AG04450 (cell line): Measurements from ENCODE around the gene BCL7A. TPM values are rescaled to one million over a fixed set of nuclear protein-coding genes. Genes with fewer than 3 reads are reported as not detected.

Experiments
- CTCF ChIA-PET: fragments of 300-600, 350-600 bp; formaldehyde crosslinking; extraction: SDS; loops from one replicate; lab custom pipeline; 2022; ENCODE audit warnings: antibody characterized with exemption, inconsistent platforms; lab: Charles Lee
- POLR2A ChIA-PET: fragments of 350-600 bp; formaldehyde crosslinking; extraction: SDS; loops from one replicate; lab custom pipeline; 2021; ENCODE audit warnings: antibody characterized with exemption, inconsistent platforms; lab: Yijun Ruan, JAX
- DNase-seq: peaks from one replicate; pipeline ENCODE4 v3.0.0-alpha.2; 2011; ENCODE audit warnings: low read depth, low spot score
- H3K27ac ChIP-seq: one replicate; pipeline ENCODE4 v1.5.1; 2012; ENCODE audit warnings: low read depth, low read length, control low read depth
- H3K27me3 ChIP-seq: one replicate; pipeline ENCODE4 v1.6.0; 2012; ENCODE audit warnings: low read length; ENCODE audit not compliant: control insufficient read depth, insufficient read depth
- H3K4me3 ChIP-seq: 2 replicates; pipeline ENCODE4 v1.5.1; 2011; ENCODE audit warnings: mild to moderate bottlenecking, low read depth, low read length, control low read depth
- H3K9me3 ChIP-seq: 2 replicates; pipeline ENCODE4 v1.5.1; 2012; ENCODE audit warnings: low read length; ENCODE audit not compliant: control insufficient read depth, insufficient read depth
- CTCF ChIP-seq: IDR thresholded peaks from 2 replicates; pipeline ENCODE4 v1.5.1; 2011; ENCODE audit warnings: low read depth, low read length, control low read depth, inconsistent platforms
- polyA plus RNA-seq: library from polyadenylated mRNA; depleted of rRNA; stranded (reverse); fragments of >200 nt; gene quantifications from 2 replicates; pipeline ENCODE4 v1.2.3, GENCODE V29; 2011

Gene BCL7A
- polyA plus RNA-seq, 1 experiment, result 4.4 TPM

DNA sequence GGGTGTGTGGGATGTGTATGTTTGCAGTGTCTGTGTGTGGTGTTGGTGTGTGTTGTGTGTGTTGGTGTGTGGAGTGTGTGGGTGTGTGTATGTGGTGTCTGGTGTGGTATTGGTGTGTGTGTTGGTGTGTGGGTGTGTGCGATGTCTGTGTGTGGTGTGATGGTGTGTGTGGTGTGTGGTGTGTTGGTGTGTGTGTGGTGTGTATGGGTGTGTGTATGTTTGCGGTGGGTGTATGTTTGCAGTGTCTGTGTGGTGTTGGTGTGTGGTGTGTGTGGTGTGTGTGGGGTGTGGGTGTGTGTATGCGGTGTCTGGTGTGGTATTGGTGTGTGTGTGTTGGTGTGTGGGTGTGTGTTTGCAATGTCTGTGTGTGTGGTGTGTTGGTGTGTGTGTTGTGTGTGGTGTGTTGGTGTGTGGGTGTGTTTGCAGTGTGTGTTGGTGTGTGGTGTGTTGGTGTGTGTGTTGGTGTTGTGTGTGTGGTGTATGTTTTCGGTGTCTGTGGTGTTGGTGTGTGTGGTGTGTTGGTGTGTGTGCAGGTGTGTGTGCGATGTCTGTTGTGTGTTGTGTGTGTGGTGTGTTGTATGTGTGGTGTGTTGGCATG, 72.6 kb downstream of the BCL7A start:
- CTCF ChIA-PET, result no interaction called here
- Histone ChIP-seq H3K27me3 (no peaks in the 10 kb centered on the region), H3K4me3 (no peak overlapping the region), H3K27ac (peak overlapping the region; percentile 39), H3K9me3 (no peaks in the 10 kb centered on the region)
- no peak for DNase-seq
- POLR2A ChIA-PET, result no interaction called here
- TF ChIP-seq CTCF, result no peak

GRCh38 chr12:122094735-122095631, 73.3 kb downstream of the BCL7A start:
- POLR2A ChIA-PET, result interaction anchor here (0.5 to 2.3 kb wide), 3 partner anchors 14 to 175 kb away, joined by 3 to 8 read pairs (median 5); partner anchors contain the start of gene MLXIP
- H3K4me3 ChIP-seq, result no peak overlapping the region
- TF ChIP-seq CTCF, result no peak
- CTCF ChIA-PET, result no interaction called here
- no peak for DNase-seq
- H3K27ac ChIP-seq, result peak overlapping the region; percentile 39
- H3K27me3 ChIP-seq, result no peaks in the 10 kb centered on the region
- H3K9me3 ChIP-seq, result no peaks in the 10 kb centered on the region

DNA sequence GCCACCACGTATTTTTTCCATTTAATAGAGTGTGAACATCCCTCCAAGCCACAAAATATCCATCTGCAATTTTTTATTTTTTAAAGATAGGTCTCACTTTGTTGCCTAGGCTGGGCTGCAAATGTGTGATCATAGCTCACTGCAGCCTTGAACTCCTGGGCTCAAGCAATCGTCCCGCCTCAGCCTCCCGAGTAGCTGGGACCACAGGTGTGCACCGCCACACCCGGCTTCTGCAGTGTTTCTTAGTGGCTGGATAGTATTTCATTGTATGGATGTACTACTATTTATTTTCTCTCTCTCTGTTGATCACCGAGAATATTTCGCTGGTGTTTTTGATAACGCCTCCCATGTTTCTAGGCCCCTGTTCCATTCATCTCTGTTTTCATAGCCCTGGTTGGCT, 74.3 kb downstream of the BCL7A start:
- ChIA-PET POLR2A (interaction anchor here (1.4 to 2.9 kb wide), 3 partner anchors 8 to 17 kb away, joined by 4 to 34 read pairs (median 8); partner anchors contain the start of gene MLXIP), CTCF (no interaction called here)
- Histone ChIP-seq H3K4me3 (no peak overlapping the region), H3K9me3 (no peaks in the 10 kb centered on the region), H3K27me3 (no peaks in the 10 kb centered on the region), H3K27ac (no peak overlapping the region)
- TF ChIP-seq CTCF, result no peak
- DNase-seq, result no peak

DNA sequence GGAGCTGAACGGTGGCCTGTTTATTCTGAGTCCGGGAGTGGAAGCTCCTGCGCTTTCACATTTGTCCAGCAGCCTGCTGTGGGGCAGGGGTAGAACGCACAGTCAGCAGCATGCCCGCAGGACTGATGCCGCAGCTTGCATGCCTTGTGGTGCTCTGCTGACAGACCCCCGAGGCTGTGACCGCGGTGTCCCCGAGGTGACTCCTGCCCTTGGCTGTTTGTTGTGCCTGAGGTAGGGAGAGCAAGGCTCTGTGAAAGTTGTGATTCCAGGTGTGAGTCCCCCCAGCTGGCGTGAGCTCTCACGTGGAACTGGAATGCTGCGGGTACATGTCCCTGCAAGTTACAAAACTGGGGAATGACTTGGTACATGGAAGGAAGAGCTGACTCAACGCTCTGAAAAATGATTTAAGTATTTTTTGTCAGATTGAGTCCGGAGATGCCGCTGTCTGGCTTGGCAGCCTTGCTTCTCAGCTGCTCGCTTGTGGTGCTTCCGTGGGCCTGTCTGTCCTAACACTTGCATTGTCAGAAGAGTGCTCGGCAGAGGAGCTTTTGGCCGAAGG, 75.0 kb downstream of the BCL7A start:
- TF ChIP-seq CTCF, result no peak
- Histone ChIP-seq H3K9me3 (no peaks in the 10 kb centered on the region), H3K4me3 (no peak overlapping the region), H3K27ac (peak overlapping the region; percentile 73), H3K27me3 (no peaks in the 10 kb centered on the region)
- ChIA-PET CTCF (interaction anchor here (0.5 to 1.9 kb wide), 2 partner anchors 26 to 300 kb away, joined by 5 to 11 read pairs; no protein-coding TSS in a partner anchor), POLR2A (interaction anchor here (0.6 to 2.9 kb wide), 4 partner anchors 9 to 255 kb away, joined by 3 to 34 read pairs (median 6); partner anchors contain the start of gene MLXIP)
- no peak for DNase-seq
